HEK293T (cell line): ENCODE measurements around the gene SNRNP48.

Experiments
- BHLHE40 ChIP-seq: fragments of 450-650 bp; IDR thresholded peaks from 2 replicates; pipeline ENCODE4 v1.6.1; 2016; ENCODE audit warnings: mild to moderate bottlenecking, moderate library complexity, borderline replicate concordance
- ELF4 ChIP-seq: fragments of 450-650 bp; IDR thresholded peaks from 2 replicates; pipeline ENCODE4 v1.6.1; 2017; ENCODE audit warnings: antibody characterized with exemption
- LEF1 ChIP-seq: fragments of 450-650 bp; IDR thresholded peaks from 2 replicates; pipeline ENCODE4 v1.6.1; 2017; ENCODE audit warnings: mild to moderate bottlenecking, borderline replicate concordance
- NFRKB ChIP-seq: fragments of 450-650 bp; IDR thresholded peaks from 2 replicates; pipeline ENCODE4 v1.6.1; 2016; ENCODE audit warnings: mild to moderate bottlenecking, moderate library complexity
- PKNOX1 ChIP-seq: fragments of 450-650 bp; IDR thresholded peaks from 2 replicates; pipeline ENCODE4 v1.6.1; 2016
- TARDBP ChIP-seq: fragments of 450-650 bp; IDR thresholded peaks from 2 replicates; pipeline ENCODE4 v1.6.1; 2016
- ZNF384 ChIP-seq: fragments of 450-650 bp; IDR thresholded peaks from 2 replicates; pipeline ENCODE4 v1.6.1; 2016

GRCh38 chr6:7561153-7561964 lies 28.6 kb upstream of the SNRNP48 start:
- TF ChIP-seq ELF4 (no peak), TARDBP (no peak), NFRKB (no peak), ZNF384 (no peak), LEF1 (no peak), BHLHE40 (no peak), PKNOX1 (no peak)
